Right atrium auricular region (tissue), 2 donors: ENCODE results near the gene CNDP2. TPM values are rescaled to one million over a fixed set of nuclear protein-coding genes. Genes with fewer than 3 reads are reported as not detected.
A peak's percentile ranks its signal among the peaks of the same experiment; 100 is the strongest.

Source experiments
- DNase-seq: peaks from one replicate; pipeline ENCODE4 v3.0.0-alpha.2; 2019; ENCODE audit warnings: low spot score
- H3K27ac ChIP-seq, 2 donors: fragments of 200-600 bp; sonication (generic); 1 replicate in 1 of 2; 2 replicates in 1 of 2; pipeline ENCODE4 v1.5.1; 2016 to 2019
- H3K27me3 ChIP-seq, 2 donors: fragments of 200-600 bp; sonication (generic); one replicate each; pipeline versions ENCODE4 v1.5.1 to v1.6.0; 2017 to 2019
- H3K36me3 ChIP-seq: fragments of 200-600 bp; sonication (generic); one replicate; pipeline ENCODE4 v1.5.1; 2016
- H3K4me1 ChIP-seq, 2 donors: fragments of 200-600 bp; sonication (generic); one replicate each; pipeline versions ENCODE4 v1.5.1 to v1.6.0; 2017 to 2019
- H3K4me3 ChIP-seq, 2 donors: fragments of 200-600 bp; sonication (generic); 1 replicate in 1 of 2; 2 replicates in 1 of 2; pipeline ENCODE4 v1.5.1; 2017 to 2019; ENCODE audit warnings: mild to moderate bottlenecking in 1 of 2, moderate library complexity in 1 of 2
- H3K9me3 ChIP-seq, 2 donors: fragments of 200-600 bp; sonication (generic); one replicate each; pipeline ENCODE4 v1.5.1; 2019
- CTCF ChIP-seq, 2 donors: fragments of 200-600 bp; sonication (generic); IDR thresholded peaks; one replicate each; pipeline ENCODE4 v1.5.1; 2019; ENCODE audit warnings: antibody characterized with exemption in 2 of 2
- total RNA-seq, 2 donors: library from RNA; depleted of rRNA; stranded (reverse); fragments of >200 nt; gene quantifications; one replicate each; pipeline ENCODE4 v1.1.0, GENCODE V29; 2016

CNDP2 gene
- total RNA-seq, 2 donors from 2014 or later: 31.2 to 62.6 TPM

- Histone ChIP-seq H3K27ac (no peak overlapping the region), H3K9me3 (peaks cover 0 to 14% of the 10 kb centered on the region in 2 donors), H3K36me3 (no peaks in the 10 kb centered on the region), H3K27me3 (no peaks in the 10 kb centered on the region), H3K4me1 (peaks cover 0 to 8% of the 10 kb centered on the region in 2 donors), H3K4me3 (no peak overlapping the region)
- TF ChIP-seq CTCF (IDR thresholded peaks at IDR 0.05): no peak
- DNase-seq: no peak
These were observed 53.5 kb downstream of the CNDP2 start for GRCh38 chr18:74549591-74550104.

GRCh38 chr18:74550886-74551285 lies 54.7 kb downstream of the CNDP2 start:
- H3K9me3 ChIP-seq: peaks cover 0 to 14% of the 10 kb centered on the region in 2 donors
- peaks cover 0 to 8% of the 10 kb centered on the region in 2 donors for H3K4me1 ChIP-seq
- no peaks in the 10 kb centered on the region for H3K36me3 ChIP-seq
- DNase-seq: no peak
- H3K27me3 ChIP-seq: no peaks in the 10 kb centered on the region
- no peak overlapping the region for H3K27ac ChIP-seq
- no peak for TF ChIP-seq CTCF (IDR thresholded peaks at IDR 0.05)
- H3K4me3 ChIP-seq: no peak overlapping the region

- H3K27me3 ChIP-seq: no peaks in the 10 kb centered on the region
- H3K9me3 ChIP-seq: peaks cover 0 to 14% of the 10 kb centered on the region in 2 donors
- no peaks in the 10 kb centered on the region for H3K36me3 ChIP-seq
- no peak for TF ChIP-seq CTCF (IDR thresholded peaks at IDR 0.05)
- no peak overlapping the region for H3K27ac ChIP-seq
- no peak overlapping the region for H3K4me3 ChIP-seq
- DNase-seq: no peak
- H3K4me1 ChIP-seq: peaks cover 0 to 3% of the 10 kb centered on the region in 2 donors
These were observed 55.3 kb downstream of the CNDP2 start for GRCh38 chr18:74551452-74551851.

- Histone ChIP-seq H3K4me3 (no peak overlapping the region), H3K4me1 (no peaks in the 10 kb centered on the region), H3K27ac (no peak overlapping the region), H3K27me3 (no peaks in the 10 kb centered on the region), H3K36me3 (no peaks in the 10 kb centered on the region), H3K9me3 (peaks cover 0 to 14% of the 10 kb centered on the region in 2 donors)
- DNase-seq: peak; percentile 85
- peak; percentile 67 to 84 for TF ChIP-seq CTCF (IDR thresholded peaks at IDR 0.05)
These were observed 55.9 kb downstream of the CNDP2 start for GRCh38 chr18:74551936-74552555.

GRCh38 chr18:74556126-74556525 lies 60.0 kb downstream of the CNDP2 start:
- no peaks in the 10 kb centered on the region for H3K9me3 ChIP-seq
- H3K4me3 ChIP-seq: no peak overlapping the region
- no peak for TF ChIP-seq CTCF (IDR thresholded peaks at IDR 0.05)
- DNase-seq: no peak
- H3K27me3 ChIP-seq: no peaks in the 10 kb centered on the region
- H3K4me1 ChIP-seq: no peaks in the 10 kb centered on the region
- H3K27ac ChIP-seq: no peak overlapping the region
- H3K36me3 ChIP-seq: no peaks in the 10 kb centered on the region

GRCh38 chr18:74558096-74558495 lies 61.9 kb downstream of the CNDP2 start:
- no peak for DNase-seq

More at GRCh38 chr18:74558096-74558495, 61.9 kb downstream of the CNDP2 start:
- TF ChIP-seq CTCF (IDR thresholded peaks at IDR 0.05): no peak
- Histone ChIP-seq H3K27me3 (no peaks in the 10 kb centered on the region), H3K27ac (no peak overlapping the region), H3K9me3 (no peaks in the 10 kb centered on the region), H3K4me1 (no peaks in the 10 kb centered on the region), H3K36me3 (no peaks in the 10 kb centered on the region), H3K4me3 (no peak overlapping the region)
